Measurements from ENCODE around the gene STK32B. TPM values are rescaled to one million over a fixed set of nuclear protein-coding genes. Genes with fewer than 3 reads are reported as not detected.

The STK32B gene
- total and polyA plus RNA-seq, 2 donors (not counting 3 experiments of a cell fraction or from before 2014, with no cell fraction given), result 5.6 to 7.8 TPM

- no peak overlapping the region for H3K9ac ChIP-seq (replicated peaks; ENCODE audit: extremely low read depth, insufficient read depth, low read length)
- H3K36me3 ChIP-seq (ENCODE audit: control insufficient read depth in 2 of 2, extremely low read depth in 1 of 2, insufficient read depth in 2 of 2, low read length in 2 of 2), result no peaks in the 10 kb centered on the region
- no peaks in the 10 kb centered on the region for H4K20me1 ChIP-seq (replicated peaks; ENCODE audit: control insufficient read depth, extremely low read depth, insufficient read depth, low read length)
- no peak for FAIRE-seq
- no peaks in the 10 kb centered on the region for H3K27me3 ChIP-seq (ENCODE audit: control insufficient read depth in 2 of 2, insufficient read depth in 2 of 2, low read length in 2 of 2)
- H2AFZ ChIP-seq (ENCODE audit: low read depth, low read length), result no peak overlapping the region
- ChIA-PET CTCF (no interaction called here), POLR2A (no interaction called here)
- no peak for DNase-seq (ENCODE audit: low read depth, low spot score)
- H3K9me1 ChIP-seq (replicated peaks; ENCODE audit: control insufficient read depth, extremely low read depth, insufficient read depth, low read length), result no peaks in the 10 kb centered on the region
- dilution Hi-C loops (cut with MboI; ENCODE audit: extremely low pct_ligation_motif_present, low sequenced_read_pairs) (no loop called here), intact Hi-C loops (cut with micrococcal nuclease) (no loop called here)
- no peak overlapping the region for H3K4me3 ChIP-seq (replicated peaks in 1 of 3; ENCODE audit: insufficient read depth in 1 of 3, low read depth in 1 of 3, low read length in 3 of 3)
- no peaks in the 10 kb centered on the region for H3K9me3 ChIP-seq (replicated peaks; ENCODE audit: control insufficient read depth, insufficient read depth, low read length)
- no peaks in the 10 kb centered on the region for H3K79me2 ChIP-seq (ENCODE audit: control insufficient read depth, insufficient read depth, low read length)
- H3K4me1 ChIP-seq (ENCODE audit: control insufficient read depth, extremely low read depth, insufficient read depth, low read length), result no peaks in the 10 kb centered on the region
- H3K4me2 ChIP-seq (ENCODE audit: insufficient read depth, low read length), result no peak overlapping the region
- no peak overlapping the region for H3K27ac ChIP-seq (ENCODE audit: insufficient read depth, low read depth, low read length)
- TF ChIP-seq CTCF (IDR thresholded peaks at IDR 0.05; ENCODE audit: extremely low read depth in 1 of 2, insufficient read depth in 1 of 2, low read depth in 1 of 2, low read length in 2 of 2), result no peak
- no TSS peak for BruUV-seq (replicated peaks)
Observed at GRCh38 chr4:5126231-5126630, 75.0 kb downstream of the STK32B start.

GRCh38 chr4:5126857-5127256 is 75.6 kb downstream of the STK32B start:
- Histone ChIP-seq H3K4me1 (ENCODE audit: control insufficient read depth, extremely low read depth, insufficient read depth, low read length) (no peaks in the 10 kb centered on the region), H2AFZ (ENCODE audit: low read depth, low read length) (no peak overlapping the region), H3K27me3 (ENCODE audit: control insufficient read depth in 2 of 2, insufficient read depth in 2 of 2, low read length in 2 of 2) (no peaks in the 10 kb centered on the region), H3K79me2 (ENCODE audit: control insufficient read depth, insufficient read depth, low read length) (no peaks in the 10 kb centered on the region), H4K20me1 (replicated peaks; ENCODE audit: control insufficient read depth, extremely low read depth, insufficient read depth, low read length) (no peaks in the 10 kb centered on the region), H3K9me3 (replicated peaks; ENCODE audit: control insufficient read depth, insufficient read depth, low read length) (no peaks in the 10 kb centered on the region), H3K4me3 (replicated peaks in 1 of 3; ENCODE audit: insufficient read depth in 1 of 3, low read depth in 1 of 3, low read length in 3 of 3) (no peak overlapping the region), H3K9ac (replicated peaks; ENCODE audit: extremely low read depth, insufficient read depth, low read length) (no peak overlapping the region), H3K27ac (ENCODE audit: insufficient read depth, low read depth, low read length) (no peak overlapping the region), H3K9me1 (replicated peaks; ENCODE audit: control insufficient read depth, extremely low read depth, insufficient read depth, low read length) (no peaks in the 10 kb centered on the region), H3K36me3 (ENCODE audit: control insufficient read depth in 2 of 2, extremely low read depth in 1 of 2, insufficient read depth in 2 of 2, low read length in 2 of 2) (no peaks in the 10 kb centered on the region), H3K4me2 (ENCODE audit: insufficient read depth, low read length) (no peak overlapping the region)
- CTCF ChIA-PET, result no interaction called here
- dilution Hi-C loops (cut with MboI; ENCODE audit: extremely low pct_ligation_motif_present, low sequenced_read_pairs) (no loop called here), intact Hi-C loops (cut with micrococcal nuclease) (no loop called here)
- DNase-seq (ENCODE audit: low read depth, low spot score), result no peak
- peak; percentile 15 for FAIRE-seq
- POLR2A ChIA-PET, result no interaction called here
- TF ChIP-seq FOS (IDR thresholded peaks at IDR 0.05; ENCODE audit: borderline replicate concordance, insufficient read depth, low read length) (no peak), EZH2 (IDR thresholded peaks at IDR 0.05; ENCODE audit: borderline replicate concordance, low read depth, low read length, severe bottlenecking) (no peak), MYC (IDR thresholded peaks at IDR 0.05; ENCODE audit: low read depth, low read length) (no peak), GATA2 (IDR thresholded peaks at IDR 0.05; ENCODE audit: insufficient read depth, insufficient read length, low read depth, low read length) (no peak), POLR2A (IDR thresholded peaks at IDR 0.05; ENCODE audit: low read depth, low read length) (no peak), POLR2AphosphoS5 (IDR thresholded peaks at IDR 0.05; ENCODE audit: insufficient read depth, low read depth, low read length) (no peak), CTCF (IDR thresholded peaks at IDR 0.05; ENCODE audit: extremely low read depth in 1 of 2, insufficient read depth in 1 of 2, low read depth in 1 of 2, low read length in 2 of 2) (no peak)
- BruUV-seq (replicated peaks), result no TSS peak

All from endothelial cell of umbilical vein (primary cell).